HG03342 (cell line): Measurements from ENCODE around the gene CIART.
A peak's percentile ranks its signal among the peaks of the same experiment; 100 is the strongest.

ENCODE experiments used
- ATAC-seq: cut with Tn5 transposase; IDR thresholded peaks from one replicate; pipeline ENCODE4 v1.9.1; 2021; ENCODE audit warnings: mild to moderate bottlenecking, moderate library complexity; ENCODE audit not compliant: unreplicated experiment

The CIART gene

GRCh38 chr1:150261367-150261766 is 21.0 kb upstream of the CIART start:
- no peak for ATAC-seq

- ATAC-seq, result no peak
Measured at GRCh38 chr1:150262388-150263320, 19.7 kb upstream of the CIART start.

- no peak for ATAC-seq
Measured at GRCh38 chr1:150263549-150263948, 18.8 kb upstream of the CIART start.

GRCh38 chr1:150267896-150268295 is 14.5 kb upstream of the CIART start:
- ATAC-seq, result no peak

- peak; percentile 3 for ATAC-seq
Measured at GRCh38 chr1:150268340-150268704, 14.0 kb upstream of the CIART start.

- peak; percentile 89 for ATAC-seq
Measured at GRCh38 chr1:150268705-150269403, 13.5 kb upstream of the CIART start, which contains the start of gene APH1A. TSS of gene APH1A (minus strand) at chr1:150269016. CDS start at chr1:150268810, 206 bp downstream.

- no peak for ATAC-seq
Measured at GRCh38 chr1:150269451-150269850, 12.9 kb upstream of the CIART start.

- no peak for ATAC-seq
Measured at GRCh38 chr1:150271291-150271959, 10.9 kb upstream of the CIART start.

- no peak for ATAC-seq
Measured at GRCh38 chr1:150273311-150273710, 9.0 kb upstream of the CIART start.

- no peak for ATAC-seq
Measured at GRCh38 chr1:150280138-150280707, 2.1 kb upstream of the CIART start.

- ATAC-seq, result no peak
Measured at GRCh38 chr1:150281221-150281757, 1.1 kb upstream of the CIART start.

- no peak for ATAC-seq
Measured at GRCh38 chr1:150282558-150282958, 204 bp downstream of the CIART start.

GRCh38 chr1:150283260-150283659 is 906 bp downstream of the CIART start:
- ATAC-seq, result no peak

- ATAC-seq, result no peak
Measured at GRCh38 chr1:150288382-150288781, 6.0 kb downstream of the CIART start.

- no peak for ATAC-seq
Measured at GRCh38 chr1:150288822-150289221, 6.5 kb downstream of the CIART start.

GRCh38 chr1:150293433-150294253 is 11.3 kb downstream of the CIART start, which contains the start of gene MRPS21:
TSS of gene MRPS21 (plus strand) at chr1:150293861. CDS start at chr1:150294367, 506 bp downstream.
- ATAC-seq, result peak; percentile 99

GRCh38 chr1:150295476-150295875 is 13.1 kb downstream of the CIART start:
- ATAC-seq, result no peak

GRCh38 chr1:150299716-150300115 is 17.4 kb downstream of the CIART start:
- no peak for ATAC-seq

- no peak for ATAC-seq
Measured at GRCh38 chr1:150302338-150302737, 20.0 kb downstream of the CIART start.

- no peak for ATAC-seq
Measured at GRCh38 chr1:150302902-150303301, 20.5 kb downstream of the CIART start.
